HG03045 (cell line): ENCODE data around the gene SLC11A2.
A peak's percentile ranks its signal among the peaks of the same experiment; 100 is the strongest.

ENCODE experiments used
- ATAC-seq: cut with Tn5 transposase; IDR thresholded peaks from one replicate; pipeline ENCODE4 v1.9.1; 2021; ENCODE audit warnings: mild to moderate bottlenecking, moderate library complexity; ENCODE audit not compliant: unreplicated experiment

SLC11A2 gene

DNA sequence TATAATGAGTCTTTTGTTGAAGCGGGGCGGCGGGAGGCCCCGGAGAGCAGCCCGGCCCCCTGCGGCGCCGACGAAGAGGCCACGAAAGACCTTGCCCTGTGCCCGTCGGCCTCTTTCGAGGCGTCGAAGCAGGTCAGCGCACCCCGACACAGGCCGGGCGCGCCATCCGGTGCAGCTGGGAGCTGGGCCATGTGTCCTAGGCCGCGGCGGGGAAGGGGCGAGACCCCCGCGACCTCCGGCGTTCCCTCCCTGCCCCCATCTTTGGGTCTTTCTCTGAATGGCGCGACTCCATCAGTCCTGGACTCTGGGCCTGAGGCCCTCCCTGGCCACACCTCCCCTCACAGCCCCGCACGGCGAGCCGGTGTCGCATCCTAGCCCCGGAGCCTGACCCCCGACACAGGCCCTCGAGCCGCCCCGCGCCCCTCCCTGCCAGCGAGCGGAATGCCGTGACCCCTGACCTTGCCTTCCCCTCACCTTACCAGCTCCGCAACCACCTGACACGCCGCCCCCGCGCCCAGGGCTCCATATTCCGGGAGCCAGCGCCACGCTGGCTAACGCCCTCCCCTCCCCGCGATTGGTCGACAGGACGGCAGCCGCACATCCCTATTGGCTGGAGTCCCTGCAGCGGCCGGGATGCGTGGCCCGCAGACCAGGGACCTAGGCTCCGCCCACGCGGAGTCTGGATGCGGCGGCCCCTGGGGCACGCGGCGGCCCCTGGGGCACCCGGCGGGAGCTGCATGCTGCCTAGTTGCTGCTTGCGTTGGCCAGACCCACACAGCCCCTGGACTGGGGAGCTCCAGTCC is at the start of gene SLC11A2:
TSS of gene SLC11A2 (minus strand) at position 549 of the 803 bp plus-strand sequence. CDS start 15,656 bp downstream, outside the sequence.
- ATAC-seq = peak; percentile 96

DNA sequence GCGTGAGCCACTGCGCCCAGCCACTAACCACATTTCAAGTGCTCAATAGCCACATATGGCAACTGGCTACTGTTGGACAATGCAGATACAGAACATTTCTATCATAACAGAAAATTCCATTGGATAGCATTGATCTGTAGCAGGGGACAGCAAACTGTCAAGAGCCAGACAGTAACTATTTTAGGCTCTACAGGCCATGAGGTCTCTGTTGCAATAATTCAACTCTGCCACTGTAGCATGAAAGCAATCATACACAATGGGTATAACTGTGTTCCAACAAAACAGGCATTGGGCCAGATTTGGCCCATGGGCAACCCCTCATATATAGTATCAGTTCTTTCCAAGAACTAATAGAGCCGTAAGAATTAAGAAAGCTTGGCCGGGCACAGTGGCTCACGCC is 49.2 kb upstream of the SLC11A2 start:
- no peak for ATAC-seq

DNA sequence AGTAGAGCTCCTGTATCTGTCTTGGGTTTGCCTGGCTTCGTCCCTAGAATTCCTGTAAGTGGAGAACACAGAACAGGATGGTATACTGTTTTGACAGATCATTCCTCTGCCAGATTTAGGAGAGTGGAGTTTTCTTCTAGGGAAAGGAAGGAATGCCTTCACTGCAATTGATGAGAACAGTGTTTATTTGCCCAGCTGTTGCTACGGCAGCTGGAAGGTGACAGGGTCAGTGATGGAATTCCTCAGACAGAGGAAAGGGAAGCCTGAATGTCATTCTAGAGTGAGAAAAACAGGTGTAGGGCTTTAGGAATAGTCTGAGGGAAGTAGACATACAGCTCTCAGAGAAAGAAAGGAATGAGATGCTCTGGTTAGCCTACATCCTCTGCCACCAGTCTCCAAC is 45.5 kb upstream of the SLC11A2 start:
- ATAC-seq = no peak

DNA sequence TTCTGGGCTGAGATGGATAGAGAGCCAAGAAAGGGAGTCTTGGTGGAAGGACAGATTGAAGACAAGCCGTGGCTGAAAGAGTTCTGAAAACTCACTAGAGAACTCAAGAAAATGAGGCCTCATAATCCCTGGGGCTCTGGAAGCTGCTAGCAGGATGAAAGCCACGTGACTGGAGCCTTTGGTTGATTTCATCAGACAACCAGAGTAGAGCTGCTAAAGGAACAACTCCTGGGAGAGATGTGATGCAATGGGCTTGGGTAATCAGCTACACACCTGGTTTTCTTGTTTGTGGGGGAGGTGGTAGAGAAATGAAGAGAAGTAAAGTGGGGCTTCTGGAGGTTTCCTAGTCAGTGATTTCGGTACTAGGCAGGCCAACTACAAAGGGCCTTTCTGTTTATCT is 43.8 kb upstream of the SLC11A2 start:
- no peak for ATAC-seq

DNA sequence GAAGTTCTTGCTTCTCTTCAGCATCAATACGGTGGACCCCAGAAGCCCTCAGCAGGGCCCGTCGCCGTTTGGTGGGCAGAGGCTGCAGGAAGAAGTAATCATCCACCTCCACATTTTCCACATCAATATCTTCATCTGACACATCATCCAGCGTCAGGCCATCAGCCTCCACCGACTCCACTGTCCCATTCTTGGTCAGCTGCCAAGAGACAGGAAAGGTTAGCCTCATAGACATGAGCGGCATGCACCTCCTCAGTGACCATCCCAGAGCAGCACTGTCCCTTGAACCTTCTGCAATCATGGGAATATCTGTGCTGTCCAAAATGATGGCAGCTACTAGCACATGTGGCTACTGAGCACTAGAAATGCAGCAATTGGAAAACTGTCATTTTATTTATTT is 41.6 kb upstream of the SLC11A2 start:
- no peak for ATAC-seq

DNA sequence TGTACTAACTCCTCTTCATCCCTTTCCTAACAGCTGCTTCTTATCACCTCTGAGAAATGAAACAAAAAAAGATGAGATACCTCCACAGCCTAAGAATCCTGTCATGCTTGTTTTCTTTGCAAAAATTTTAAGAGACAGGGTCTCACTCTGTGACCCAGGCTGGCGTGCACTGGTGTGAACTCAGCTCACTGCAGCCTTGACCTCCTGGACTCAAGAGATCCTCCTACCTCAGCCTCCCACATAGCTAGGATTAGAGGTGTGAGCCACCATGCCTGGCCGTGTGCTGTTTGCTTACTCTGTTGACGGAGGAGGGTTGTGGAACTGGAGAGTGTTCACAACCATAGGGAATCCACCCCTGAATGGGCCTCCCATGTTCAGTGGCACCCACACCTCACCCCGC is 41.0 kb upstream of the SLC11A2 start:
- ATAC-seq = no peak

DNA sequence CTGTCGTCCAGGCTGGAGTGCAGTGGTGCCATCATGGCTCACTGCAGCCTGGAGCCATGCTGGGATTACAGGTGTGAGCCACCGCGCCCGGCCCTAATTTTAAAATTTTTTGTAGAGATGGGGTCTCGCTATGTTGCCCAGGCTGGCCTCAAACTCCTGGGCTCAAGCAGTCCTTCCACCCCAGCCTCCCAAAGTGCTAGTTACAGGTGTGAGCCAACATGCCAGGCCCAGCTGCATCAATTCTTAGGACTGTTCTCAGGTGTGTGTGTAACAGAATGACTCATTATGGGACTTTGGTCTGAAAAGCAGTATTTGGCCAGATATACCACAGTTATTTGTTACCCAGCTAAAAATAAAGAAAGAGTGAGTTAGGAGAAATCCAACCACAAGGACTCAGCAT is 39.3 kb upstream of the SLC11A2 start:
- ATAC-seq = no peak

DNA sequence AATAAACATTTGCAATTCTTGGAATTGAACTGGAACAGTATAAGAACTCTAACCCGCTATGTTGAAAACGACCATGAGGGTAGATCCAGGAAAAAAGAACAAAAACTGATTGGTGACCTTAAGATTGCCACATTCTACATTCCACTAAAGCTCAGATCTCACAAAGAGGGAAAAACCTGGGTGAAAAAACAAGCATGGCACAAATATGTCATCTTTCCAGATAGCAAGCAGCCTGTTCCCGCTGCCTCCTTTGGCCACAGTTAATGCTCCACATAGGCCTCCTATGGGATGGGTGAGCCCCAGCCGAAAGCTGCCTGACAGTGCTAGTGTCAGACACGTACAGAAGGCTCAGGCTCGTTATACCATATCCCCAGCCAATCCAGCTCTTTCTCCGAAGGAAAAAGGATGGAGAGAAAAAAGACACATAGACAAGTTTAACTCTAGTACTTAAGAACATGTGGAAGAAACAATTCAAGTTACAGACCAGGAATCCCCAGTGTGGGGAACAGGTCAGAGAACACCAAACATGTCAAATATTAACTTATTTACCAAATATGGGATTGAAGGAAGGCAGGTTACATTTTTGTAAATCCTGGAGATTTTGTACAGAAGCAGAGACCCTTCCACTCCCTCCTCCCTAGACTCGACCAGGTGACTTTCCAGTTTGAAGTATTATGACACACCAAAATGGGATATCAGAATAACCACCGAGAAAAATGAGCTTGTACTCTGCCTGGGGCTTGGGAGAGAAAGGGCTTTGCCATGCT is 36.6 kb upstream of the SLC11A2 start:
- ATAC-seq = no peak

DNA sequence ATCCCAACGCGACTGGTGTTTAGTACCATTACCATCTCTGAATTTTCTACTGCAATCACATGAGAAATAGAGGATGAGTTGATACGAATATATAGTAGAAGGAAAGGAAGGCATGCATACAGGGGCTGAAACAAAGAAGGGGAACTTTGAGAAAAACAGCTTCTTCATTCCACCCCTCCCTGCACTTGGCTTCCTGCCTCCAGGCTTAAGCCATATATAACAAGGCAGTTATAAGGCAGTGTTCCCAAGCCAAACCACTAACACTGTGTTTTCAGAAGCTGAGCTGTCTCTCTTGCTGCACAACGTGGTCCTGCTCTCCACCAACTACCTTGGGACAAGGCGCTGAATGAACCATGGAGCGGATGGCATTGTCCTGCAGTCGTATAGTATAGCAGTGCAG is 32.9 kb upstream of the SLC11A2 start:
- ATAC-seq = no peak

DNA sequence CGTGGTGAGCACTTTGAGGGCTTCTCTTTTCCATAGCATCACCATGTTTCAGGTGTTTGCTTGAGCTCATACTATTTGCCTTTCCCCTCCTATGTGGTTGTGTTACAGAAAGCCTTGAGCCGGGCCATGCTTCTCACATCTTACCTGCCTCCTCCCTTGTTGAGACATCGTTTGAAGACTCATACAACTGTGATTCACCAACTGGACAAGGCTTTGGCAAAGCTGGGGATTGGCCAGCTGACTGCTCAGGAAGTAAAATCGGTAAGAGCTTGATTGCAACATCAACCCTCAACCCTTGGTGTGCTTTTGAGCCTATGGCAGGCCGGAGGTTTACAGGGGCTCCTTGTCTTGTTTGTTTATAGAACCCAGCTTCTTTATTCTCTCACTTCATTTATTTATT is 30.1 kb upstream of the SLC11A2 start:
- no peak for ATAC-seq

DNA sequence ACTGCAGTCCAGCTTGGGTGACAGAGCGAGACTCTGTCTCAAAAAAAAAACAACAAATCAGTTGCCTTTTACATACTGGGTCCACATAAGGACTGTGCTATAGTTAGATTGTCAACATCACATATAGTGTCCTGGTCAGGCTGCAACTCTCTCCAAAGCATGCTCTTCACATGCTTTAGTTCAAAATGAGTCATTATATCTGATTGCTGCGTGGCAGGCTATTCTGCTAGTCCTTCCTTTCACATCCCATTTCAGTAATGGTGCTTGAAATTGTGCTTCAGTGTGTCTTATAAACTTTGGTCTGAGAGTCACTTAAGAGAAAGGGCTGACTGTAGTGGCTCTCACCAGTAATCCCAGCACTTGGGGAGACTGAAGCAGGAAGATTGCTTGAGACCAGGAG is 28.9 kb upstream of the SLC11A2 start:
- no peak for ATAC-seq

DNA sequence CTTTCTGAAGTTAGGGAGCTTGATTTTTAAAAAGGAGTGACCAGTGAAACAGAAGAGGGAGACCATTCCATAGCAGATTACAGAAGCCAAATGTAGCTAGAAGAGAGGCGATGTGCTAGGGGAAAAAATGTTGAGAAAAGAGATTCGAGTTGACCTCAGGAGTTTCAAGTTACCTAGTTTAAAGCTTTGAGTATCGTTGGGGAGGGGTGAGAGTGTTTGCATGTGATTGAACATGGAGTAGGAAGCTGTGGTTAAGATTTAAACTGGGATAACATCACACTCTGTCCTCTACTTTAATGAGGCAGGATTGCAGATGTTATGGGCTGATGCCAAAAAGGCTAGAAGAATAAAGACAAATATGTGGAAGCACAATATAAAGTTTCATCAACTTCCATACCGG is 25.6 kb upstream of the SLC11A2 start:
- no peak for ATAC-seq

DNA sequence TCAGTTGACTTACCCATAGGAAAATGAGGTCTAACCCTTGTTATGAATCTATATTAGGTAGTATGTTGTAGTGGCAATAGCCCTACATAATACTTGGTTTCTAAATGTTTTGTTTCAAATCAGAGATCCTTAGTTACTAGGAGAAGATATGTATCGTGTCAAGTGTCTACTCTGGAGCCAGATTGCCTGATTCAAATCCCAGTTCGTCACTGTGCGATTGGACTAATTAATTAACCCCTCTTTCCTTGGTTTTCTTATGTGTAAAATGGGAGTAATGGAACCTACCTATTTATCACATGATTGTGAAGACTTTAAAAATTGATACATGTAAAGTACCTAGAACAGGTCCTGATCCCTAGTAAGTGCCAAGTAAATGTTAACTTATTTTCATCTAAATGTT is 23.3 kb upstream of the SLC11A2 start:
- no peak for ATAC-seq

DNA sequence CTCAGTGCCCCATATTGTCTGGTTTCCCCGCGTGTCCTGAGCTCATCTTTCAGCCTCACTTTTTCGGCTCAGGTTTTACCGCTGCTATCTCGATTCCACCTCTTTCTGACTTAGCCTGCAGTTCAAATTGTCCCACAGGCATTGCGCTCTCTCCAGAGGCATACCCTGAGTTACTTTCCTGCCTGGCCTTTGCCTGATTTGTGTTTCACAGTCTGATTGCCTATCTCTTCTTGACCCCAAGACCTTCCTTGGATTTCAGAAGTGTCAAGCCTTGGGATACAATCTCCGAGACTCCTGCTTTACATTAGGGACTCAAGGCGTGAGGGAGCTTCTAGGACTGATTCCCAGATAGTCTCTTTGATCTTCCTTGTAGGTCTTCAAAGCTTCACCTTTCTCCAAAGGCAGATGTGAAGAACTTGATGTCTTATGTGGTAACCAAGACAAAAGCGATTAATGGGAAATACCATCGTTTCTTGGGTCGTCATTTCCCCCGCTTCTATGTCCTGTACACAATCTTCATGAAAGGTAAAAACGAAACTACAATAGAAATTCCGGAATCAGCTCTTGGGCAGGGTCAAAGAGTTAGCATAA is 22.6 kb upstream of the SLC11A2 start:
- no peak for ATAC-seq

DNA sequence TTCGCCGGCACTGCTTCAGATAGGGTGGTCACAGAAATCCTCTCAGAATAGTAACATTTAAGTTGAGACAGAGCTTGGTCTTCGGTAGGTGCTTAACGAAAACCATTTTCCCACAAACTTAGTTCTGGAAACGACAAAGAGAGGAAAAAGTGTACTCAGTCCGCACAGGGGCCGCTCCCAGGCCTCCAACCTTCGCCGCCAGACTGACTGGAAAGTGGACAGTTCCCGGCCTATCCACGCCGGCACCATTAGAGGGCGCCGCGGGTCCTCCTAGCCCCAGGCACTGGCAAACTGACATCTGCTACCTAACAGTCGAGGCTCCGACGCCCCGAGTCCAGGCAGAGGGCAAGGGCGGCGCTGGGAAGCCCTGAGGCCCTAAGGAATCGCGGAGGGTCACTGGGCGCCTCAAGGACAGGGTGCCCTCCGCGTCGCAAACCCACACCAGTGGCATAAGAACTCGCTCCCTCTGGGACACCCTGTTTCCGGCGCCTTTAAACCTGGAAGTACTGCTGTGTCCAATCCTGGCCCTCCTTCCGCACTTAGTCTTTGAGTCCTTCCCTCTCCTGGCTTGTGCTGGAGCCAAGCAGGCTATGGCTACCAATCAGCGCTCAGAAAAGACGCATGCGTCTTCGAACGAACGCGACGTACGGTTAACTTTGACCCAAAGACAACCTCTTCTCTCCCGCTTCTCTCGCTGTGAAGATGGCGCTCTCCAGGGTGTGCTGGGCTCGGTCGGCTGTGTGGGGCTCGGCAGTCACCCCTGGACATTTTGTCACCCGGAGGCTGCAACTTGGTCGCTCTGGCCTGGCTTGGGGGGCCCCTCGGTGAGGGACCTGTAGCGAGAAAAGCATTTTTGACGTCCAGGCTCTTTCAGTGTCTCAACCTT is 21.7 kb upstream of the SLC11A2 start, which contains the start of gene LETMD1:
TSS of gene LETMD1 (plus strand) at position 673 of the 886 bp plus-strand sequence. CDS start at position 703, 30 bp downstream.
- peak; percentile 96 for ATAC-seq

DNA sequence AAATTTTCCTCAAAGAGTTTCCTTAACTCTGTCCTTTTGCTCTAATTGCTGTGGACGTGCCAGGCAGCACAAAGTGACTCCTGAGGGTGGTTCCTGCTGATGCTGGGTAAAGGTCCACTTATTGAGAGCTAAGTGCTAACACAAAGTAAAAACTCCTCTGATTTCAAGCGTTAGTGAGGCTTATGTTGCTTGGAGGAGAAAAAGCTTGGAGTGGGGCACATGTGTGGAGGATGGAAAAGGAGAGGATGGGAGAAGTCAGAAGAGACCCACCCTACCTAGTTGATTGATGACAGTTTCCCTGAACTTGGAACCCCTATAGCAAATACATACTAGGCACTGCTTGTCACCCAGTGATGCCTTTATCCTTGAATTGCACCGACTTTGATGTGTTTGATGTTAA is 10.1 kb upstream of the SLC11A2 start:
- no peak for ATAC-seq

DNA sequence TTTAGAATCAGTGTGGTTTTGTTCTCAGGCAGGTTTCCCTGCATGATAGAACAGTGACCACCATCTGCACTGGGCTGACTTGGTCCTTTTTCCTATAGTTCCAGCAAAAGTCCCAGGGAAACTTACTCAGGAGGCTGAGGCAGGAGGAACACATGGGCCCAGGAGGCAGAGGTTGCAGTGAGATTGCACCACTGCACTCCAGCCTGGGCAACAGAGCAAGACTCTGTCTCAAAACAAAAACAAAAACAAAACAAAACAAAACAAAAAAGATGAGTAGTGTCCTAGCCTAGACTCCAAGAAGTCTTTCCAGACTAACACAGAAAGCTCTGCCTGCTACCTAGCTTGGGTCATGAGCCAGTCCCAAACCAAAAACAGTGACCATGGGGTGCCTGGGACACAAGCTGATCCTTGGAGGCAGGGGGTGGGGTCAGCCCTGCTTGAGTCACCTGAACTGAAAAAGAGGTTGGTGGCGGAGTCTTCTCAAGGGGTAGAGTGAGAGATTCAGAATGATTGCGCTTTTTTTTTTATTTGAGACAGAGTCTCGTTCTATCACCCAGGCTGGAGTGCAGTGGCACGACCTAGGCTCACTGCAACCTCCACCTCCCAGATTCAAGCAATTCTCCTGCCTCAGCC is 7.4 kb upstream of the SLC11A2 start:
- no peak for ATAC-seq

DNA sequence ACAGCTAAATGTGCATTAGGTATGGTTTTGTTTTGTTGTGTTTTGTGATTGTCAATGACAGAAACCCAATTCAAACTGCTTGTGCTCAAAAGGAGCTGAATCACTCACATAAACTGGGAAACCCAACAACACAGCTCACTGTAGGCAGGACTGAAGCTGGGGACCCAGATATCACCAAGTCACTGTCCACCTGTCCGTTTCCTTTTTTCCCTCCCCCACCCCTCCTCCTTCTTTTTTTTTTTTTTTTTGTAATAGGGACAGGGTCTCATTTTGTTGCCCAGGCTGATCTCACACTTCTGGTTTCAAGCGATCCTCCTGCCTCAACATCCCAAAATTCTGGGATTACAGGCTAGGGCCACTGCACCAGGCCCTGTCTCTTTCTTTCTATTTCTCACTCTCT is 6.9 kb upstream of the SLC11A2 start:
- ATAC-seq = no peak

DNA sequence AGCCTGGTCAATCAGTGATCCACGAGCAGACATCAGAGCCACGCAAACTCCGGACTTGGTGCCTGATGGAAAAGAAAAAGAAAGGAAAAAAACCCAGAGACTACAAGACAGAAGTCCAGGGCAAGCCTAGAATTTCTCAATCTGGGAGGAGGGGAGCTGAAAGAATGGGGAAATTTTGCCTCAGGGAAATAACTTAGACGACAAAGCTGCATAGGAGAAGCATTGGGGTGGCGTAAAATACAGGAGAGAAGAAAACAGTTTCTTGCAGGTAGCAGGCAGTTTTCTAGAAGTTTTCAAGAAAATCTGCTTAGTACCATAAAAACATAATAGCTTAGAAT is 2.6 kb upstream of the SLC11A2 start:
- ATAC-seq = no peak

DNA sequence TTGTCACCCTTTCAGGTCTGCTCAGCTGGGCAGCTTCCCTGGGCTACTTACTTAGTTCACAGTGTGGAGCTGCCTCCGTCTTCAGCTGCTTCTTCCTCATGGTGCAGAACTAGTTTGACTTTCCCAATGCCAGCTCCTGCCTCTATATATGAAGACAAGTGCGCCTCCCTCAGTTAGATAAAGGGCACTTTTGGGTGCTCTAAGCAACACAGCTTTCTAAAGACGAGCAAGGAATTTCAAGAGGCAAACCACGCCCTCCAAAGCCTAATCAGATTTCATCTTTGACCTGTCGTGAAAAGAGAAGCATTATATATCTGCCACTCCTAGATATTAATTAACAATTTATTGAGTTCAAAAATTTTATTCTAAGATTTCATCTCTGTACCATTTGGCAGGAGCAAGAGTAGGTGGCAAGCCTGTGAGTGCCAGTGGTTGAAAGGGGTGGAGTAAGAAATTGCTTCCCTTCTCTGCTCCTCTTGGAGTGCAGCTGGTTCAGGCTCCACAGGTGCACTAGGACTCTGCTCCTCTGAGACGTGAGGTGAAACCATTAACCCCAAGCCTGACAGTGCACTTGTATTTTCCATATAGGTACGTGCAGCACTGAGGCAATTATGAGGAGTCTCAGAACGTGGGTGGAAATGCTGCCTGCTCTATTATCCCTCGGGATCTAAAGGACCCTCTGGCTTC is 2.1 kb upstream of the SLC11A2 start:
- no peak for ATAC-seq
